Stimulated activated CD4-positive, alpha-beta T cell treated with anti-CD3 and anti-CD28 coated beads, Interleukin-4, amount 100 ng/mL, for 1 hour (primary cell): ENCODE measurements around the gene MLXIP.
"Not testable (repeated sequence)": the region's sequence is repeated elsewhere in the genome, so short reads cannot be mapped to it uniquely, and the experiment has no call there.

ENCODE experiments used
- DNase-seq: peaks from one replicate; pipeline ENCODE4 v3.0.0-alpha.2; 2020

The MLXIP gene

DNA sequence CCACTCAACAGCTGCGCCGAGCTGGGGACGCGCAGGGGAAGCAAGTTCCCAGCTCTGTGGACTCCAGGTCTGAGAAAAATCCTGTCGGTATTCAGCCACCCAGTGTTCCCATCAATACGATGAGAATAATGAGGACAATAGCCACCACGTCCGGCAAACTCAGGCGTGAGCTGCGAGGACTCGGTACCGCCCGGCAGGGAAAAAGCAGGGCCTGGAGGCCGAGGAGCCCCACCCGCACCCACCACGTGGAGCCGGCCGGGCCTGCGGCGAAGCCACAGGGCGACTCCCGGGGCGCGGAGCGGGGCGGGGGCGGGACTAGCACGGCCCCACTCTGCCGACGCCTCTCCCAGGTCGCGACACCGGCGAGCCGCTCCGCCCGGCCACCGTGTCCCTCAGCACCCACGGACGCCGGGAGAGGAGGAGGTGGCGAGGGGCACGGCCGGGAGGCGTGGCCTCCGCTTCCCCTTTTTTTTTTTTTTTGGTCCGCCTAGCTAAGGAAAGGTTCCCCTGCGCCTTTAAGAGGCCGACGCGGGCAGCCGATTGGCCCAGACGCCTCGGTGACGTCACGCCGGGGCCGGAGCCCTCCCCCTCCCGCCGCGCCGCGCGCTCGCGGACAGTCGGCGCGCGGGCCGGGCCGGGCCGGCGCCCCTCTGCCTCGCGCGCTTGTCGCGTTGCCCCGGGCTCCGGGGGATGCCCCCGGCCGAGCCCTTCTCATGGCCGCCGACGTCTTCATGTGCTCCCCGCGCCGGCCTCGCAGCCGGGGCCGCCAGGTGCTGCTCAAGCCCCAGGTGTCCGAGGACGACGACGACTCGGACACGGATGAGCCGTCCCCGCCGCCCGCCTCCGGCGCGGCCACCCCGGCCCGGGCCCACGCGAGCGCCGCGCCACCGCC lies at the start of gene MLXIP:
TSS of gene MLXIP (plus strand) at position 616 of the 892 bp plus-strand sequence. CDS start at position 714, 98 bp downstream.
- peak; percentile 91 for DNase-seq

DNA sequence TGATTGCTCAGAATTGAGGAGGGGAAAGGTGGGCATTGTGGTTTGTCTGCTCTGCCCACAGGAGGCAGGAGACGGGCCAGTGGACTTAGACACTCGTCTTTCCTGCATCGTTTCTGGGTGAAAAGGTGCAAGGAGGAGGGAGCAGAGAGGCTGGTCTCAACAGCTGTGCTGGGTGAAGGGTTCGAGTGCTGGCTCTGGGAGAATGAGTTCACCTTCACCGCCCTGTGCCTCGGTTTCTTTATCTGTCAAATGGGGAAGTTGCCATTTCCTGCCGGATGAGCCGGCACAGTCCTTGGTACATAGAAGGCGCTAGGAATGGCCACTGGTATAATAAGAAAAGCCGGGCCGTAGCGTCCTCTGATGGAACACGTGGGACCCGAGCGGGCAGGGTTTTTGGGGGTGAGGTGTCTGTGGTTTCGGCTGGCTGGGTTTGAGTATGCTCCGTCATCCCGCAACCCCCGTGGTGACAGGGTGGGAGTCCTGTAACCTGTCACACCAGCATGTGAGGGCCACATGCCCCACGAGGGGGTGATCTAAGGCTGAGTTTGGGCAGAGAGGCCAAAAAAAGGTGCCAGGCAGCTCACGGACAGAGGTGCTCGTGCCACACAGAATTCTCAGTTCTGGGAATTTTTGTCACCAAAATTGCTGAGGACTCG lies 49.5 kb upstream of the MLXIP start:
- no peak for DNase-seq

- no peak for DNase-seq
These were observed 48.7 kb upstream of the MLXIP start for GRCh38 chr12:122029620-122030423.

GRCh38 chr12:122030424-122031035 lies 48.0 kb upstream of the MLXIP start:
- no peak for DNase-seq

GRCh38 chr12:122031342-122032216 lies 47.0 kb upstream of the MLXIP start:
- DNase-seq: peak; percentile 66

GRCh38 chr12:122032580-122032979 lies 46.0 kb upstream of the MLXIP start:
- DNase-seq: no peak

DNA sequence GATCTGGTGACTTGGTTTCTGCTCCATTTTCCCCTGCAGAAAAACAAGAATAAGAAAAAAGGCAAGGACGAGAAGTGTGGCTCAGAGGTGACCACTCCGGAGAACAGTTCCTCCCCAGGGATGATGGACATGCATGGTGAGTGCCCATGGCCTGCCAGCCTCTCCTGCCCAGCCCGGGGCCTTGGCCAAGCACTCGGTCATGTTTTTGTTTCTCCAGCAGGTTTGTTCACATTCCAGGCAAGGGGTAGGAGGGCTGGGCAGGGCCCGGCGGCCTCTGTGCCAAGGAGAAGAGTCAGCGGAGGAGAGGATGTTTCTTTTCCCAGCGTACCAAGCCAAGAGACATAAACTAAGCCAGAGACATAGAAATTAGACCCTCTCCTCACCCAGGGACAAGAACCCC lies 43.3 kb upstream of the MLXIP start:
- DNase-seq: no peak

DNA sequence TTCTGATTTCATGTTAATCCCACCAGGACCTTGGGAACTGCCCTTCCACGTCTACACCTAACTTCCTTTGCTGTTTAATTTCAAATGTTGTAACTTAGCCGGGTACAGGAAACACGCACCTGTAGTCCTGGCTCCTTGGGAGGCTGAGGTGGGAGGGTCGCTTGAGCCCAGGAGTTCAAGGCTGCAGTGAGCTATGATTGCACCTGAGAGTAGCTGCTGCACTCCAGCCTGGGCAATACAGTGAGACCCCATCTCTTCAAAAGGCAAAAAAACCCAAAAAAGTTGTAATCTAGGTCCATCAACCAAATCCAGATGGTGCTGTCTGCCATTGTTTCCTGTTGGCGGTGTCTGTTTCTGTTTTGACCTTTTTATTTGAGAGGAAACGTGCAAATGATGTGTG lies 42.4 kb upstream of the MLXIP start:
- DNase-seq: no peak

DNA sequence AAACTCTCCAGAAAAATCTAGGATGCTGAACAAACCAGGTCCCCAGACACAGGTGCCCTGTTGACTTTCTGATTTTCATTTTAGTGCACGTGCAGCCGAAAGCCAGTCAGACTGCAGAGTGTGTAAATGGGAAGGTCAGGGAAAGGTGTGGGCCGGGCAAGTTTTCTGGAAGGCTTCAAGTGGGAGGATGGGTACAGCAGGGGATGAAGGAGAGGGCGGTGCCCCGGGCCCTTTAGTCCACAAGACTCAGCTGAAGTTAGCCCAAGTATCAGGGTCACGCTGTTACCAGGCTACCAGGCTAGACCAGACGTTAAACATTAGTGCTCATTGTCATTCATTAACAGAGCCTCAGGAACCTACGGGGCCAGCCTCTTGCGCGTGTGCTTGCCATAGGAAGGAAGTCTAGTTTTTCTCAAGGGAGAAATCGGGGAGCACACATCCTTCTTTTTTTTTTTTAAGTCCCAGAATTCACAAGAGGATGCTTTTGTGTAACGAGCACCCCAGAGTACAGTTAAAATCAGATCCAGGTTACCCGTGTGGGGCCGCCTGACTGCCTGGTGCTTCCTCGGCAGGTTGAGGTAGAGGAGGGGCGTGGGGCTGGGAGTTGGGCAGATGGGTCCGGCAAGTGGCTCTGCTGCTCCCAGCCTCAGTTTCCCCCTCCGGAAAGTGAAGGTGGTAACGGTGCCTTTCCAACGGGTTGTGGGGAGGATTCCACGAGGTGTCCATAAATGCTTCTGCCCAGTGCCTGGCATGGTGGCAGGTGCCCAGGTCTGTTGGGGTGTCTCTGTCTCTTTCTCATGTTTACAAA lies 37.8 kb upstream of the MLXIP start:
- DNase-seq: no peak

GRCh38 chr12:122041458-122041857 lies 37.1 kb upstream of the MLXIP start:
- not testable (repeated sequence) for DNase-seq

DNA sequence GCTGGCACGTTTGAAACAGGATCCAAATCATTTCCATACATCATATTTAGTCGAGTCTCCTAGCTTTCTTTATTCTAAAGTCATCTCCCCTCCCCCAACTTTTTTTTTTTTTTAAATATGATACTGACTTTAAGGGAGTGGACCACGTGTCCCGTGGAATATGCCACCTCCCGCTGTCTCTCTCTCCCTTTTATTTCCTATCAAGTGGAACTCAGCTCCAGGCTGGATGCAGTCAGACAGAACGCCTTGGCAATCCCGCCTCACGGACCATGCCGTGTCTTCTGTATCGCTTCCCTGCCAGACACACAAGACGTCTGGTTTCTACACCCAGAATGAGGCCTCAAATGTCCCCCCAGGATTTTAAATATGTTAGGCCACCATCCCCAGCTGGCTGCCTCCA lies 35.6 kb upstream of the MLXIP start:
- no peak for DNase-seq

GRCh38 chr12:122043476-122043875 lies 35.1 kb upstream of the MLXIP start:
- DNase-seq: no peak

GRCh38 chr12:122045262-122045661 lies 33.3 kb upstream of the MLXIP start:
- DNase-seq: no peak

DNA sequence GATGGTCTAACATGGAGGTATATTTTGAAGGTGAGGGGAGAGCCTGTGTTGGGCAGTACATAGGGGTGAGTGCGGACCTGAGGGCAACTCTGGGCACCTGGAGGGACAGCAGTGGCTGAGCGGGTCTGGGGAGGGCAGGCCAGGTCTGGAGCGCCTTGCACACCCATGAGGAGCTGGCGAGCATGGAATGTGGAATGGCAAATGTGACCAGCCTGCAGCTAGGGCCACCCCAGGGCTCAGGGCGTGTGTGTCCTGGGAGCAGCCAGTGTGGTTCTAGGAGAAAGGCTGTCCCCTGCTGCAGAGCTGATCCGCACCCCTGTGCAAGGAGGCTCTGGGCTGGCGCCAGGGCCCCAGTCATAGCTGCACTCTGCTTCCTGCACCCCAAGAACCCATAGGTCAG lies 32.4 kb upstream of the MLXIP start:
- no peak for DNase-seq

GRCh38 chr12:122048151-122048550 lies 30.4 kb upstream of the MLXIP start:
- no peak for DNase-seq

DNA sequence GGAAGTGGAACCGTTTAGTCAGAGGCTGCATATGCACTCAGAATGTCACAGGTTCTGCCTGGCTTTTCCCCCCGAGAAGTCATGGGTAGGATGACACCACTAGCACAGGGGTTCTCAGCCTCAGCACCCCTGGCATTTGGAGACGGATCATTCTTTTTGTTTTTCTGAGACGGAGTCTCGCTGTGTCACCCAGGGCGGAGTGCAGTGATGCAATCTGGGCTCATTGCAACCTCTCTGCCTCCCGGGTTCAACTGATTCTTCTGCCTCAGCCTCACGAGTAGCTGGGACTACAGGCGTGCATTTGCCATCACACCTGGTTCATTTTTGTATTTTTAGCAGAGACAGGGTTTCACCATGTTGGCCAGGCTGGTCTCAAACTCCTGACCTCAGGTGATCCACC lies 28.7 kb upstream of the MLXIP start:
- no peak for DNase-seq

- no peak for DNase-seq
These were observed 27.9 kb upstream of the MLXIP start for GRCh38 chr12:122050706-122051105.

- DNase-seq: no peak
These were observed 27.2 kb upstream of the MLXIP start for GRCh38 chr12:122051231-122051876.

DNA sequence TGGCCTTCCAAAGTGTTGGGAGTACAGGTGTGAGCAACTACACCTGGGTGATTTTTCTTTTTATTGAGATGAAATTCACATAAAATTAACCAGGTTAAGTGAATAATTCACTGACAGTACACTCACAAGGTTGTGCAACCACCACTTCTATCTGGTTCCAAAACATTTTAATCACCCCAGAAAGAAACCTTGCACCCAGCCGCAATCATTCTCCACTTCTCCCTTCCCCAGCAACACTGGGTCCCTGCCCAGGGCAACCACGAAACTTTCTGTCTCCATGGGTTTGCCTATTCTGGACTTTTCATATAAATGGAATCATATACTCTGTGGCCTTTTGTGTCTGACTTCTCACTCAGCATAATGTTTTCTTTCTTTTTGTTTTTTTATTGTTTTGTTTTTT lies 26.3 kb upstream of the MLXIP start:
- no peak for DNase-seq

DNA sequence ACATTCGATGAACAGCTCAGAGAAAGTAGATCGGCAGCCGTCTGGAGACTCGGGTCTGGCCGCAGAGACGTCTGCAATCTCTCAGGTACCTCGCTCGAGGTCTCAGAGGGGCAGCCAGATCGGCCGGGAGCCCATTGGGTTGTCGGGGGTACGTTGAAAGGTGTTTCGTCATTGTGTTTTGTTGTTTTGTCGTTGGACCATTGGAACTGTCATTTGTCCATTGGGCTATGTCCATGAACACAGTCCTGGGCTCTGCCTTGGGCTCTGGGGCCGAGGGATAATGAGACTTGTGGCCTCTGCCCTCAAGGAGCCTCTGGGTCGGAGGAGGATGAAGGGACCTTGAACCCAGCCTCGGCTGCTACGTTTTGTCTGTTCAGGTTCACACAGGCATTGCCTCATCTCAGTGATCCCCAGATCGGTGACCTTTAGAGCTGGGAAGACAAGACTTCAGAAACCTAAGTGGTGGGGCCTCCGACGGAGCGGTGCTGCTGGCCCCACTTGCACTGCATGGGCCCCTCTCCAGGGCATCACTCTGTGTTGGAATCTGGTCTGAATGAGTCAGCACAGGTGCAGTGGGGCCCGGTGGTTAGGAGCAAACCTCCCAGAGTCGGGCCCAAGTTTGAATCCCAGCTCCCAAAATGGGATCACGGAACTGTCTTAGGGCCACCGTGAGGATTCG lies 23.6 kb upstream of the MLXIP start:
- no peak for DNase-seq
